Measurements from ENCODE around the gene FAM20C.

DNA sequence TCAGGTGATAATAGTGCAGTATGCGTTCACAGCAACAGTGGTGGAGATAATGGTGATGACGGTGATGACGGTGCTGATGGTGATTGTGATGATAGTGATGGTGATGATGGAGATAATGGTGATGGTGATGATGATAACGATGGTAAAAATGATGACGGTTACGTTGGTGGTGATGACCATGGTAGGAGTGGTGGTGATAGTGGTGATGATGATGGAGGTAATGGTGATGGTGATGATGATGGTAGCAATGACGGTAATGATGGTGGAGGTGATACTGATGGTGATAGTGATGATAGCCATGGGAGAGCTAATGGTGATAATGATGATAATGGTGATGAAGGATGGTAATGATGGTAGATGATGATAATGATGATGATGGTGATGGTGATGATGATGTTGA, 45.0 kb downstream of the FAM20C start:
- TF ChIP-seq, protein P1, sequence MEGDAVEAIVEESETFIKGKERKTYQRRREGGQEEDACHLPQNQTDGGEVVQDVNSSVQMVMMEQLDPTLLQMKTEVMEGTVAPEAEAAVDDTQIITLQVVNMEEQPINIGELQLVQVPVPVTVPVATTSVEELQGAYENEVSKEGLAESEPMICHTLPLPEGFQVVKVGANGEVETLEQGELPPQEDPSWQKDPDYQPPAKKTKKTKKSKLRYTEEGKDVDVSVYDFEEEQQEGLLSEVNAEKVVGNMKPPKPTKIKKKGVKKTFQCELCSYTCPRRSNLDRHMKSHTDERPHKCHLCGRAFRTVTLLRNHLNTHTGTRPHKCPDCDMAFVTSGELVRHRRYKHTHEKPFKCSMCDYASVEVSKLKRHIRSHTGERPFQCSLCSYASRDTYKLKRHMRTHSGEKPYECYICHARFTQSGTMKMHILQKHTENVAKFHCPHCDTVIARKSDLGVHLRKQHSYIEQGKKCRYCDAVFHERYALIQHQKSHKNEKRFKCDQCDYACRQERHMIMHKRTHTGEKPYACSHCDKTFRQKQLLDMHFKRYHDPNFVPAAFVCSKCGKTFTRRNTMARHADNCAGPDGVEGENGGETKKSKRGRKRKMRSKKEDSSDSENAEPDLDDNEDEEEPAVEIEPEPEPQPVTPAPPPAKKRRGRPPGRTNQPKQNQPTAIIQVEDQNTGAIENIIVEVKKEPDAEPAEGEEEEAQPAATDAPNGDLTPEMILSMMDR (conservative IDR thresholded peaks at IDR 0.05; ENCODE audit: low read length) = no peak
- no peak for TF ChIP-seq EZH2phosphoT487 (IDR thresholded peaks at IDR 0.05; ENCODE audit: borderline replicate concordance, low read depth, low read length)
